Inflammatory macrophage treated with lipopolysaccharide for 1 hour (primary cell): ENCODE measurements around the gene CCDC154.
"Not testable (repeated sequence)": the region's sequence is repeated elsewhere in the genome, so short reads cannot be mapped to it uniquely, and the experiment has no call there.

ENCODE experiments used
- DNase-seq, 2 donors: peaks; one replicate each; pipeline ENCODE4 v3.0.0-alpha.2; 2020 to 2022

Gene CCDC154

GRCh38 chr16:1453316-1453715, 9.0 kb upstream of the CCDC154 start:
- DNase-seq, result no peak

DNA sequence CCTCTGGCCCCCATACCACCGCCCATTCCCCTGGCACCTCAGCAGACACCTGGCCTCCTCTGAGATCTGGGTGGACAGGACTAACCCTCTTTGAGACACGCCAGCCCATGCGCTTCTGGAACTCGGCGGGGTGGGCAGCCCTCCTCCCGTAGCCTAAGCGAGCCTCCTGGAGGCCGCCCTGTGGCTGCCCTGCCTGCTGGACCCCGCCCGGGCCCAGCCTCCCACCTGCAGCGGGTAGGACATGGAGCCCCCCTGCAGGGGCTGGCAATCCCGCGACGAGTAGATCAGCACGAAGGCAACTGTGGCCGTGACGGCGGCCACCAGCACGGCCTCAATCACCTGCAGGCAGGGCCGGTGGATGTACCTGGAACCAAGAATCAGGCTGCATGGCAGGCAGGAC, 8.2 kb upstream of the CCDC154 start:
- DNase-seq, result no peak

DNA sequence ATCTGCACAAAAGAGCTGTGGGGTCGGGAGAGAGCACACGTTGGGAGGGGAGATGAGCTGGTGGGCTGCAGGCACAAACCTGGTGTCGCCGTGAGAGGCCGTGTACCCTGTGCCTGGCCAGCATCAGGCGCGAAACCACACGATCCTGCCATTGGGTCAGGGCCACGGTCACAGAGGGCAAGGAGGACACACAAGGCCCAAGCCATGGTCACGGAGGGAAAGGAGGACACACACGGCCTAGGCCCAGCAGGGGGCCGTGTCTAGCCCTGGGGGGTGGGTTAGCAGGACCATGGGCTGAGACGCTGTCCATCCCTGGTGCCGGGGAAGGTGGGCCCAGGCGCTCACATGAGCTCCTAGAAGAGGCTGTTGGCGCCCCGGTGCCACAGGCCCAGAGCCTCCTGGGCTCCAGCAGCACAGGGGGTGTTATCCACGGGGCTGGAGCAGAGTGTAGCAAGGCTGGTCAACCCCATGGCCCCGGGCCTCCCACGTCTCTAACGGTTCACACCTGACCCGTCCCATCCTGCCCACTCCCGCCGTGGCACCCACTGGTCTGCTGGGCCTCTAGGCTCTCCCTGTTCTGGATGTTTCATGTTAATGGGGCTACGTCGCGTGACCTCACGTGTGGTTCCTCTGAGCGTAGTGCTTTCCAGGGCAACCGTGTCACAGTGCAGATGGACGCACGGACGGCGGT, 7.5 kb upstream of the CCDC154 start:
- DNase-seq, result no peak

DNA sequence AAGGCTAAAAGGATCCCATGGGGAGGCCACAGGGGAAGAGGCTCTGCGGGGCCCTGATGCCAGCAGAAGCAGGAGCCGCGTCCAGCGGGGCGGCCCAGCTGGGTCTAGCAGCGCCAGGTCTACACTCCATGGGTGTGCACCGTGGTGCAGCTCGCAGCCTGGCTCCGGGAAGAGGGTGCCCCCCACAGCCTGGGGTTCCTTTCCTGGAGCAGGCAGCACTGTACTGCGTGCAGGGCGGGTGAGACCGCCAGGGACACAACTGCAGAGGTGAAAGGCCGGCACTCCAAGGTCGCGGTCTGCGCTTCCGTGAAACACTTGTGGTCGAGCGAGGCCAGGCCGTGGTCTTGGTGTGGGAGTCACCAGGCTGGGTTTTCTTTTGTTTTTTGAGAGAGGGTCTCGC, 6.5 kb upstream of the CCDC154 start:
- DNase-seq, result no peak

- no peak for DNase-seq
Observed at GRCh38 chr16:1450218-1450617, 5.9 kb upstream of the CCDC154 start.

GRCh38 chr16:1449201-1449788, 4.9 kb upstream of the CCDC154 start:
- DNase-seq, result no peak

DNA sequence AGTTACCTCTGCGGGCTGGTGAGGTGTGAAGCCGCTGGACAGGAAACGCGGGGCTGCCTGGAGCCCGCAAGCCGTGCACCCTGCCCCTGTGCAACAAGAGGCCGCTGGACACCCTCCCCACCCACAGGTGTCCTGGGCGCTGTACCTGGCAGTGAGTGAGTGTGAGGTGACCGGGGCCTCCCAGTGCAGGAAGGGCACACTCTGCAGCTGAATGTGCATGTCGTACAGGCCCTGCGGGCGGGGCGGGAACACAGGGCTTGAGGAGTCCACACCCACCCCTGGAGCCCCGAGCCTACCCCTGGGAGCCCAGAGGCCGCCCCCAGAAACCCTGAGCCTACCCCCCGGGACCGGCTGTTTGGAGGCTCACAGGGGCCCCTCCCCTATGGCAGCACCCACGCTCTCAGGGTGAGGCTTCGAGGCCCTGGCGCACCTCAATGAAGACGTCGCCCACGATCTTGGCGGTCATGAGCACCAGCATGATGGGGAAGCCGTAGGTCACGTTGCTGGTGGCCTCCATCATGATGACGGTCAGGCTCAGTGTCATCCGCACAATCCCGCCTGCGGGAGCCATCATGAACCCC, 4.3 kb upstream of the CCDC154 start:
- DNase-seq, result no peak

GRCh38 chr16:1447965-1448364, 3.6 kb upstream of the CCDC154 start:
- no peak for DNase-seq

- DNase-seq, result no peak
Observed at GRCh38 chr16:1446296-1447080, 2.1 kb upstream of the CCDC154 start.

- no peak for DNase-seq
Observed at GRCh38 chr16:1445518-1446203, 1.3 kb upstream of the CCDC154 start.

DNA sequence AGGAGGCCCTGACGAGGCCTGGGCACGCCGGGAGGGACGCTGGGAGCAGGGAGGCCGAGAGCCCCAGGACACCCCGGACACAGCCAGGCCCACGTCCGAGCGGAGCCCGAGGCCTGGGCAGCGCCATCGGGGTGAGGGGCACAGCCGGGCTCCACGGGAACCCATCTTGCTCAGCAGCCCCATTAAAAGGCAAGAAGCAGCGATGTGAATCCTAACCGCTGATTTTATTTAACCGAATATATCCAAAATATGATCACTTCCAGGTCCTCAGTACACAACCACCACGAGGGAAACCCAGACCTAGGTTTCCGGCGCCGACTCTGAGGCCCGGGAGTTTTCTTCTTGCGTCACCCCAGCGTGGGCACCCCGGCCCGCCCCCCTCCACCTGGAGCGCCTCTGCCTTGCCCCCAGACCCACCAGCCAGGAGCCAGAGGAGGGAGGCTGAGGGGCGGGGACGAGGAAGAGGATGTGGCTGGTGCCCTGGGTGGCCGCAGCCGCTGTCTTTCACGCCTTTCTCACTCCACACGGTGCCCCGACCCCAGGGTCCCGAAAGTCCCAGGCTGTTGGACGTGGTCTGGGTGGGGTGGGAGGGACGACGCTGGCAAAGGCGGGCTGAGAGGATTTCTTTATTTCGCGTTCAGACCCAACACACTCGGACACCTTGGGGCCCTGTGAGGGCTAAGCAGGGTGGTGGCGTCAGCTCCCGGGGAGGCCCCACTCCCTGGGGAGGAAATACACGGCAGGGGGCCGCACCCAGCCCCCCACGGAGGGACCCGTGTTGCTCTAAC, 568 bp upstream of the CCDC154 start:
- no peak for DNase-seq

- DNase-seq, result no peak
Observed at GRCh38 chr16:1443403-1443973, 868 bp downstream of the CCDC154 start.

GRCh38 chr16:1442697-1443096, 1.7 kb downstream of the CCDC154 start:
- DNase-seq, result no peak

- DNase-seq, result no peak
Observed at GRCh38 chr16:1441391-1441829, 2.9 kb downstream of the CCDC154 start.

DNA sequence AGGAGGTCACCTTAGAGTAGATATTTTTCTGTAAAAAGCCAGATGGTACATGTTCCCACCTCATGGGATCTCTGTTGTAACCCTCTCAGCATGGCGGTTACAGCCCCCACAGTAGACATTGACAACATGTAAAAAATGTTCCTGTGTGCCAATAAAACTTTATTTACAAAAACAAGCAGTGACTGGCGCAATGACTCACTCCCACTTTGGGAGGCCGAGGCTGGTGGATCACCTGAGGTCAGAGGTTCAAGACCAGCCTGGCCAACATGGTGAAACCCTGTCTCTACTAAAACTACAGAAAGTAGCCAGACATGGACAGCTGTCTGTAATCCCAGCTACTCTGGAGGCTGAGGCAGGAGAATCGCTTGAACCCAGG, 4.7 kb downstream of the CCDC154 start:
- DNase-seq, result not testable (repeated sequence)

- no peak for DNase-seq
Observed at GRCh38 chr16:1439058-1439698, 5.2 kb downstream of the CCDC154 start.

- DNase-seq, result no peak
Observed at GRCh38 chr16:1438229-1439057, 5.9 kb downstream of the CCDC154 start.

- DNase-seq, result no peak
Observed at GRCh38 chr16:1437606-1438005, 6.8 kb downstream of the CCDC154 start.

GRCh38 chr16:1436731-1437355, 7.5 kb downstream of the CCDC154 start:
- DNase-seq, result no peak
